ENCODE results near the gene MCTP2.

DNA sequence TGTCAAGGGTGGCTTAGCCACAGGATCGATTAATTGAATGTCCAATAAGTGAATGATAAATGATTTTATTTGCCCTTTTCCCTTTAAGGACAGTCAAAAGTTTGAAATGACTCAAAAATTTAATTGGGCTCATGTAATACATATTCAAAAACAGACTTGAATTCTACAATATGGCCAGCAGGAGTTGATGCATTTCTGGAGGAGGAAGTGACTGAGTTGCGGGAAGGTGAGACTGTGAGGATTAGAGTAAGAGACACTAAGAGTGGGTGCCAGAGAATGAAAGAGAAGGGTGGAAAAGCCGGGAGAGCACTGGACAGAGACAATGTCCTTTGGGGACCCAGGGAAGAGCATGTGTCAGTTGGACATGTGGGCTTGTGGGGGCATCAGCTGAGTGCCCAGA is 83.3 kb downstream of the MCTP2 start:
- TF ChIP-seq ZNF138 (CRISPR knock-in tag; conservative IDR thresholded peaks at IDR 0.05) = no peak
- TF ChIP-seq, protein P1, sequence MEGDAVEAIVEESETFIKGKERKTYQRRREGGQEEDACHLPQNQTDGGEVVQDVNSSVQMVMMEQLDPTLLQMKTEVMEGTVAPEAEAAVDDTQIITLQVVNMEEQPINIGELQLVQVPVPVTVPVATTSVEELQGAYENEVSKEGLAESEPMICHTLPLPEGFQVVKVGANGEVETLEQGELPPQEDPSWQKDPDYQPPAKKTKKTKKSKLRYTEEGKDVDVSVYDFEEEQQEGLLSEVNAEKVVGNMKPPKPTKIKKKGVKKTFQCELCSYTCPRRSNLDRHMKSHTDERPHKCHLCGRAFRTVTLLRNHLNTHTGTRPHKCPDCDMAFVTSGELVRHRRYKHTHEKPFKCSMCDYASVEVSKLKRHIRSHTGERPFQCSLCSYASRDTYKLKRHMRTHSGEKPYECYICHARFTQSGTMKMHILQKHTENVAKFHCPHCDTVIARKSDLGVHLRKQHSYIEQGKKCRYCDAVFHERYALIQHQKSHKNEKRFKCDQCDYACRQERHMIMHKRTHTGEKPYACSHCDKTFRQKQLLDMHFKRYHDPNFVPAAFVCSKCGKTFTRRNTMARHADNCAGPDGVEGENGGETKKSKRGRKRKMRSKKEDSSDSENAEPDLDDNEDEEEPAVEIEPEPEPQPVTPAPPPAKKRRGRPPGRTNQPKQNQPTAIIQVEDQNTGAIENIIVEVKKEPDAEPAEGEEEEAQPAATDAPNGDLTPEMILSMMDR (IDR thresholded peaks at IDR 0.05) = no peak

Measured in WTC11 (cell line).